Inflammatory macrophage treated with lipopolysaccharide for 1 hour (primary cell): ENCODE measurements around the gene GNPTAB.
"Not testable (repeated sequence)": the region's sequence is repeated elsewhere in the genome, so short reads cannot be mapped to it uniquely, and the experiment has no call there.

Experiments used
- DNase-seq, 2 donors: peaks; one replicate each; pipeline ENCODE4 v3.0.0-alpha.2; 2020 to 2022

GNPTAB gene

DNA sequence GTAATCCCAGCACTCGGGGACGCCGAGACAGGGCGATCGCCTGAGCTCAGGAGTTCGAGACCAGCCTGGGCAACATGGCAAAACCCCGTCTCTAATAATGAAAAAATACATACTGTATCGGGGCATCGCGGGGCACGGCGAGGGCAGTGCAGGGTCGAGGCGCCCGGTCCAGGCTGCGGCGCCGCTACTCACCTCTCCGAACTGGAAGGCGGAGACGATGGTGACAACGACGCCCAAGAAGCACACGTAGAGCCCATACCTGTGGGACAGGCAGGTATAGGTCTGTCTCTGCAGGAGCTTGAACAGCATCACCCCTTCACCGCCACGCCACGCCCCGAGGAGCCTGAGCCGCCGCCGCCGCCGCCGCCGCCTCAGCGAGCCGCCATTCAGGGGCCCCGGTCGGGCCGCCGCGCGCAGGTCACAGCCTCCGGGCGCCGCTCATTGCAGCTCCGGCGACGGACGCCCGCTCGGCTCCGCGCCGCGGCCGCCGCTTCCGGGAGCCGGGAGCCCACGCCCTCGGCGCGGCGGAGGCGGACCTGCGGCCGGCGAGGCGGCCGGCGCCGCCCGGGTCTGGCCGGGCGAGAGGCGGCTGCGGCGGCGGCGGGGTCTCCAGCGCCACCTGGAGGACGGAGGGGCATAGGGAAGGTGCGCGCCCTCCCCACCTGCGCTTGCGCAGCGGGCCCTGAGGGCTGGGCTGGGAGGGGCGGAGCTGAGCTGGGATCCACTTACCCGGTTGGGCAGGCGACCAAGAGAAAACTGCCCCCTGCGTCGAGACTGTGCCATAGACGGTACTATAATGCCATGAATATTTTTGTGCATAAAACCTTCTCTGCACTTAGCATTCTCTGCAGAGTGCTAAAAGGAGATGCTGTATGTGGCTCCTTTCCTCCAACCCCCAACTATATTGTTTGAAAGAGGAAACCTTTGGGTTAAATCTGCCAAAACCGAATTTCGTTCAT lies at the start of gene GNPTAB:
TSS of gene GNPTAB (minus strand) at position 593 of the 959 bp plus-strand sequence. CDS start at position 309, 284 bp downstream.
- DNase-seq, result peak; percentile 88 to 96

- DNase-seq, result peak; percentile 74 to 78
These were observed 47.6 kb upstream of the GNPTAB start for GRCh38 chr12:101878243-101878821.

GRCh38 chr12:101877806-101878242 lies 47.1 kb upstream of the GNPTAB start:
- DNase-seq, result no peak

GRCh38 chr12:101876861-101877805 lies 46.4 kb upstream of the GNPTAB start, which contains the start of gene DRAM1:
TSS of gene DRAM1 (plus strand) at chr12:101877580. CDS start at chr12:101877790, 210 bp downstream.
- DNase-seq, result peak; percentile 98 to 99

GRCh38 chr12:101876322-101876860 lies 45.6 kb upstream of the GNPTAB start:
- no peak for DNase-seq

- peak; percentile 52 to 72 for DNase-seq
These were observed 44.4 kb upstream of the GNPTAB start for GRCh38 chr12:101875162-101875561.

DNA sequence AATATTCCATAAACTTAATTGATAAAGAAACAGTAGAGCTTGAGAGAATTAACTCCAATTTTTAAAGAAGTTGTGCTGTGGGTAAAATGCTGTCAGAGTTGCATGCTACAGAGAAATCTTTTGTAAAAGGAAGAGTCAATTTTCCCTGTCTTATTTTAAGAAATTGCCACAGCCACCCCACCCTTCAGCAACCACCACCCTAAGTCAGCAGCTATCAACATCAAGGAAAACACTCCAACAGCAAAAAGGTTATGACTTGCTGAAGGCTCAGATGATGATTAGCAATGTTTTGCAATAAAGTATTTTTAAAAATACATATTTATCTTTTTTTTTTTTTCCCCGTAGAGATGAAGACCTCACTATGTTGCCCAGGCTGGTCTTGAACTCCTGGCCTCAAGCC lies 40.2 kb upstream of the GNPTAB start:
- DNase-seq, result peak; percentile 57 to 82

- DNase-seq, result not testable (repeated sequence)
These were observed 36.9 kb upstream of the GNPTAB start for GRCh38 chr12:101867619-101868018.

DNA sequence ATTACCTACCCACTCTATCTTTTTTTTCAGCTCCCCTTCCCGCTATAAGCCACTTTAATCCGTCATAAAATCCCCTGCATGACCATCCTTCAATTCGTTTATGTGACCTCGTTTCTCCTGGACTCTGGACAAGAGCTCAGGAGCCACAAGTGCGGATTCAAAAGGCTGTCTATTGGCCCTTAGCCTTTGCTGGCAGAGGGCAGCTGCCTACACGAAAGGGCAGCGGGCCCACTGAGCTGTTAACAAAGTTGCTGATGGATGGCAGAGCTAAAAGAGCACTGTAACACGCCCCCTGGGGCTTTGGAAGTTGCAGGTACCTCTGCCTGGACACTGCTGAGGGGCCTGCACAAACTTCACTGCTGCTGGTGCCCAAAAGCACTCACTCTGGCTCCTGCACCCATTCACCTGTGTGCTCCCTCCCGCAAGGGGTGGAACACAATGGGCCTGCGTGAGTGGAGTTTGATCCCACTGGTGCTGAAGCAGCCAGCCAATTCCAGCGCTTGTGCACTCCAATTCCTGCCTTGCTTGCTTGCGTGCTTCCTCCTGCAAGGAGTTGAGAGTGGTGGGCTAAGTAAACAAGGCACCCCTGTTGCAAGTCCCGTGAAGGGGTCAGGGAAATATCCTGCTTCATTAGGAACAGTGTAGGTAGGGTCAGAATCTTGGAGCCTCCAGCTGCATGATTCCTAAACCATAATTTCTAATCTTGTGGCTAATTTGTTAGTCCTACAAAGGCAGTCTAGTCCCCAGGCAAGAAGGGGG lies 36.0 kb upstream of the GNPTAB start:
- DNase-seq, result no peak

DNA sequence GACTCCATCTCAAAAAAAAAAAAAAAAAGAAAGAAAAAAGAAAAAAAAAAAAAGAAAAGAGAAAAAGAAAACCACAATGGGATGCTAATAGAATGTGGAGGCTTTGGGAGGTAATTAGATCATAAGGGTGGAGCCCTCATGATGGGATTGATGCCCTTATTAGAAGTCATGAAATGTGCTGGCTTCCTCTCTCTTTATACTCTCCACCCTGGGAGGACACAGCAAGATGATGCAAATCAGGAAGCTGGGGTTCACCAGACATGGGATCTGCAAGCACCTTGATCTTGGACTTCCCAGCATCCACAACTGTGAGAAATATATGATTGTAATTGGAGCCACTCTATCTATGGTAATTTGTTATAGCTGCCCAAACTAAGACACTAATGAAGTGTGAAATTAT lies 33.2 kb upstream of the GNPTAB start:
- DNase-seq, result peak; percentile 78 to 85

- no peak for DNase-seq
These were observed 31.5 kb upstream of the GNPTAB start for GRCh38 chr12:101862245-101862644.

DNA sequence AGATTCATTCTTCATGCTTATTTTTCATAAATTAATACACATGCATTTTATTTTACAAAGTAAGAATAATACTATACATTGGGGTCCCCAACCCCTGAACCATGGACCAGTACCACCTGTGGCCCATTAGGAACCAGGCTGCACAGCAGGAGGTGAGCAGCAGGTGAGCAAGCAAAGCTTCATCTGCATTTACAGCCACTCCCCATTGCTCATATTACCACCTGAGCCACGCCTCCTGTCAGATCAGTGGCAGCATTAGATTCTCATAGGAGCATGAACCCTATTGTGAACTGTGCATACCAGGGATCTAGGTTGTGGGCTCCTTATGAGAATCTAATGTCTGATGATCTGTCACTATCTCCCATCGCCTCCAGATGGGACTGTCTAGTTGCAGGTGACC lies 30.9 kb upstream of the GNPTAB start:
- DNase-seq, result not testable (repeated sequence)

DNA sequence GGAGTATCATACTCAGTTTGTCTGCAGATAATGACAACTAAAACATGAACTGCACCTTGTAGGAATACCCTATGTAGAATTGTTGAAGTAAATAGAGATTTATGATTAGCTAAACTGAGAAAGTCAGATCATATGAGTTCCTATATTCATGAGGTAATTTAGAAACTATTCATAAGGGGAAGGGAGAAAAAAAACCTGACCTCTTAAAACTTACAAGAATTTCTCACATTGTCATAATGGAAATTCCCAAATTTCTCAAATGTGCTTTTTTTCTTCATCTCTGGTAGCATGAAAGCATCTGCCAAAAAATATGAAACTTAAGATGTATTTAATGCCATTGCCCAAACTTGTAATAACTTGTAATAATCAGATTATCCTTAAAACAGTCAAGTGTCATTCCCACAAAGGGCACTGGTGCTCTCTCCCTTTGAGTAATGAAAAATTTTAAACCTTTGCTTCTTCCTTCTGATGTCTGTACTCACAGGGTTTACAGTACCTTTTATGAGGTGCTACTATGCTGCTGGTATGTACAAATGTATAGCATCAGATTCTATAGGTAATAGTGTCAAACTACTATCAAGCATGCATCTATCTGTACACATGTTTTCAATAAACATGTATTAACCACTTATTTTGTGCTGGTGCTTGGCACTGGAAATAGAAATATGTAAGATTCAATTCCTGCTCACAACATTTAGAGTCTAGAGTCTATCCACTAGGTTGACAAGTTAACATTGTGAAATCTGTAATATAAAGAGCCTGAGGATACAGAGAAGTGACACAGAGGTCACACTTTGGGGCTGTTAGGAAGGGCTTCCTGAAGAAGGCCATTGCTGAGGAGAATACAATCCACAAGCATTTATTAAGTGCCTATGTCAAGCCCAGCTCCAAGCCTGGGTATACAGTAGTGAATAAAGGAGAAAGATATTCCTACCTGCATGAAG lies 29.2 kb upstream of the GNPTAB start:
- DNase-seq, result peak; percentile 99 to 100

- DNase-seq, result peak; percentile 50 to 84
These were observed 27.6 kb upstream of the GNPTAB start for GRCh38 chr12:101858361-101858760.

- peak; percentile 83 to 95 for DNase-seq
These were observed 26.3 kb upstream of the GNPTAB start for GRCh38 chr12:101857043-101857558.

DNA sequence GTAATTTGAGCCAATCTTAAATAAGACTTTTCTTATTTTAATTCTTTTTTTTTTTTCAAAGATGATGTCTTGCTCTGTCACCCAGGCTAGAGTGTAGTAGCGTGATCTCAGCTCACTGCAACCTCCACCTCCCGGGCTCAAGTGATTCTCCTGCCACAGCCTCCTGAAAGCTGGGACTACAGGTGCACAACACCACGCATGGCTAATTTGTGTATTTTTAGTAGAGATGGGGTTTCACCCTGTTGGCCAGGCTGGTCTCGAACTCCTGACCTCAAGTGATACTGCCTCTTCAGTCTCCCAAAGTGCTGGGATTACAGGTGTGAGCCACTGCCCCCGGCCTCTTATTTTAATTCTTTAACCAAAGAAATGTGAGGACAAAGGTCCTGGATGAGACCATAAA lies 25.9 kb upstream of the GNPTAB start:
- DNase-seq, result not testable (repeated sequence)

DNA sequence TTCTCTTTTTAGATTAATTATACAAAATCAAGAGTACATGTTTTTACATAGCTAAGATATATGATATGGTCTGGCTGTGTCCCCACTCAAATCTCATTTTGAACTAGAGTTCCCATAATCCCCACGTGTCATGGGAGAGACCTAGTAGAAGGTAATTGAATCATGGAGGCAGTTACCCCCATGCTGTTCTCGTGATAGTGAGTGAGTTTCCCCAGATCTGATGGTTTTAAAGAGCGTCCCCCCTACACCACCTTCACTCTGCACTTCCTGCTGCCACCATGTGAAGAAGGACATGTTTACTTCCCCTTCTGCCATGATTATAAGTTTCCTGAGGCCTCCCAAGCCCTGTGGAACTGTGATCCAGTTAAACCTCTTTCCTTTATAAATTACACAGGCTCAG lies 25.2 kb upstream of the GNPTAB start:
- peak in 1 of 2 donors; percentile 50 for DNase-seq

DNA sequence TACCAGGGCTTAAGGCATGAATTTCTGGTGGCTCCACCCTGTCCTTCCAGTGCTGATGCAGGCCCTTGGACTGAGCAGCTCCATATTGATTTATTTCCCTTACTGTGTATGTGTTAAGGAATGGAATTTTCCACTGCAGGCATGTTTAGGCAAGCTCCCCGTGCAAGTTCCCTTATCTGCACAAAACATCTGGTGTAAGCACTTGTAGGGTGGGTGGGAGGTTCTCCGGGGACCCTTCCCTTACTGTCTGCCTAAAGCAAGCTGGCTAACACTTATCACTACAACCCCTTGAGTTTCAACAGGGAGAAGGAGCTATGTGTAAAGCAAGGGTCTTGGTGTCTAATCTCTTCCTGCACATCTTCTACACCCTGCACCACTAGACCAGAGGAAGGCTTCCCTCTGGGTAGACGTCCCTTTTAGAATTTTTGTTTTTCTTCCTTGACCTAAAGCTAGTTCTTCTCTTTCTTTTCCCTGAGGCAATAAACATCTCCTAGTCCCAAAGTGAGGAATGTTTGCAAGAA lies 24.7 kb upstream of the GNPTAB start:
- DNase-seq, result no peak

DNA sequence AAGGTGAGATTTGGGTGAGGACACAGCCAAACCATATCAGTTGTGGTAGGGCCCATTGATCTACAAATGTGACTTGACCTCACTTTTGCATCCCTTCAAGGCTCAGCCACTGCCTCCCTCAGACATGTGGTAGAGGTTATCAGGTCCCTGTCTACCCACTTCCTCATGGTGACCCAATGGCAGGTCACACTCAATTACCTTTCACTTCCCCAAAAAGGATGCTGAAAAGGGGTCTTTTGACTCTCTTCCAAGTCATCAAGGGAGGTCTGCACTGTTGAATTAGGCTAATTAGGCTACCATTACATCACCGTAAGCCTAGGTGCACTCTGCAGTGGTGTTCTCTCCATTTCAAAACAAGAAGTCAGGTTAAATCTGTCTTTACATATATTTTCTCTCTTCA lies 24.0 kb upstream of the GNPTAB start:
- DNase-seq, result no peak

- no peak for DNase-seq
These were observed 22.2 kb upstream of the GNPTAB start for GRCh38 chr12:101852998-101853397.
